Mononuclear cell (primary cell): ENCODE results near the gene CNKSR1. TPM values are rescaled to one million over a fixed set of nuclear protein-coding genes. Genes with fewer than 3 reads are reported as not detected.

Experiments used
- H3K27me3 ChIP-seq: 2 replicates; pipeline ENCODE4 v1.6.0; 2011; ENCODE audit warnings: low read length, control low read depth; ENCODE audit not compliant: insufficient read depth
- H3K4me1 ChIP-seq: 2 replicates; pipeline ENCODE4 v1.5.1; 2011; ENCODE audit warnings: mild to moderate bottlenecking, low read length, control low read depth; ENCODE audit not compliant: insufficient read depth
- H3K4me3 ChIP-seq: 2 replicates; pipeline ENCODE4 v1.5.1; 2011; ENCODE audit warnings: mild to moderate bottlenecking, low read length, moderate library complexity
- H3K9me3 ChIP-seq: 2 replicates; pipeline ENCODE4 v1.5.1; 2011; ENCODE audit warnings: low read depth, mild to moderate bottlenecking, control low read depth, low read length
- total RNA-seq: library from RNA; depleted of rRNA; stranded (reverse); fragments of >200 nt; gene quantifications from one replicate; pipeline ENCODE4 v1.2.3, GENCODE V29; 2012

CNKSR1 gene
- total RNA-seq, 1 donor = 0.42 TPM

DNA sequence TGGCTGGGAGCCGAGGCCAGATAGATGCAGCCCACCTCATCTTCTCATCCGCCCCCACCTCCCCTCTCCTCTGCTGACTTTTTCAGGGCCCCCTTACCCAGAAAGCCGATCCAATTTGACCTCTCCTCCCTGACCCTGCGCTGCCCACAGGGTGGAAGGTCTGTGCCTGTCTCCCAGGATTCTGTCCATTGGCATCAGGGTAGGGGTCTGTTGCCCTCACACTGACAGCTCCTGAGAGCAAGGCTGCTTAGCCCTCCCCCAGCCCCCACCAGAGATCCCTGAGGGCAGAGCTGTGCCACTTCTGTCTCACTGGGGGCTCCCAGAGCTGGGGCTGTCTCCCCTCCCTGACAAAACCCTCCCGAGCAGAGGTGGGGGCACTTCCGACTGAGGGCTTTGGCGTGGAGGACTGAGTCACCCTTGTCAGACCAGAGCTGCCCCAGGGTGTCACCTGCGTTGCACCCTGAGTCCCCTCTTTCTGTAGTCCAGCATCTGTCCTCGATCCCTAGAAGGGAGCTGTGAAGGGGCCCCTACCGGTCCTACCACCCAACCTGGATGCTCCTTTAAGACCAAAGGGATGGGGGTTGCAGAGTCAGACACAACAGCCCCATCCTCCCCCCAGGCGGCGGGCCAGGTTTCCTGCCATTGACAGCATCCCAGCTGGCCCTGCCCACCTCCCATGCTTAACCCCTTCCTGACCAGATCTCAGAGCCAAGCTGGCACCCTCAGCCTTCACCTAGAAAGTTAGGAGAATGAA is 20.8 kb upstream of the CNKSR1 start:
- peaks cover 9% of the 10 kb centered on the region for H3K4me1 ChIP-seq

DNA sequence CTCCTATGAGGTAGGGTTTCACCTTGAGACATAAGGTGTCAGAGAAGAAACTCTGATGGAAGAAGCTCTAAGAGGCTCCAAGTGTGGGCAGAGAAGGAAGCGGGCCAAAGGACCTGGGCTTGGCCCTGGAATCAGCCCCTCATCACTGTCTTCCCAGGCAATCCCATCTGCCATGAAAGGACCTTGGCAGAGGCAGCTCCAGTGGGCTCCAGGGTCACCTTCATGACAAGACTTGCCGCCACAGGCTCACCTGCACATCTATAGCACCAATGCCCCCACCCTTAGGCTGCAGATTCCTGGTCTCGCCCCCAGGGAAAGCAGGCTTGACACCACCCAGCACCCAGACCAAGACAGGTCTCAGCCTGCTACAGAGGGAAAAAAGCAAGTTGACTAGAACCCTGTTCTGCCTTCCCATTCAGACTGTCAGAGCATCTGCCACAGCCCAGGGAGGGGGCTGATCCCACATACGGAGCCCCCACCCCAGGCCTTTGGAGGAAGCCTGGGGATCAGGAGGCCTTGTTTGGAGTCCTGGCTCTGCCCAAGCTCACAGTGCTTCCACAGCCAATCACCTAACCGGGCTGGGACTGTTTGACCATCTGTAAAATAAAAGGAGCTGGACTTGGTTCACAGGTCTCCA is 18.9 kb upstream of the CNKSR1 start:
- Histone ChIP-seq H3K4me1 (peaks cover 15% of the 10 kb centered on the region), H3K4me3 (no peak overlapping the region), H3K27me3 (peaks cover 40% of the 10 kb centered on the region), H3K9me3 (no peaks in the 10 kb centered on the region)

More for the DNA sequence above, 20.8 kb upstream of the CNKSR1 start:
- peaks cover 26% of the 10 kb centered on the region for H3K27me3 ChIP-seq
- no peak overlapping the region for H3K4me3 ChIP-seq
- H3K9me3 ChIP-seq = no peaks in the 10 kb centered on the region

DNA sequence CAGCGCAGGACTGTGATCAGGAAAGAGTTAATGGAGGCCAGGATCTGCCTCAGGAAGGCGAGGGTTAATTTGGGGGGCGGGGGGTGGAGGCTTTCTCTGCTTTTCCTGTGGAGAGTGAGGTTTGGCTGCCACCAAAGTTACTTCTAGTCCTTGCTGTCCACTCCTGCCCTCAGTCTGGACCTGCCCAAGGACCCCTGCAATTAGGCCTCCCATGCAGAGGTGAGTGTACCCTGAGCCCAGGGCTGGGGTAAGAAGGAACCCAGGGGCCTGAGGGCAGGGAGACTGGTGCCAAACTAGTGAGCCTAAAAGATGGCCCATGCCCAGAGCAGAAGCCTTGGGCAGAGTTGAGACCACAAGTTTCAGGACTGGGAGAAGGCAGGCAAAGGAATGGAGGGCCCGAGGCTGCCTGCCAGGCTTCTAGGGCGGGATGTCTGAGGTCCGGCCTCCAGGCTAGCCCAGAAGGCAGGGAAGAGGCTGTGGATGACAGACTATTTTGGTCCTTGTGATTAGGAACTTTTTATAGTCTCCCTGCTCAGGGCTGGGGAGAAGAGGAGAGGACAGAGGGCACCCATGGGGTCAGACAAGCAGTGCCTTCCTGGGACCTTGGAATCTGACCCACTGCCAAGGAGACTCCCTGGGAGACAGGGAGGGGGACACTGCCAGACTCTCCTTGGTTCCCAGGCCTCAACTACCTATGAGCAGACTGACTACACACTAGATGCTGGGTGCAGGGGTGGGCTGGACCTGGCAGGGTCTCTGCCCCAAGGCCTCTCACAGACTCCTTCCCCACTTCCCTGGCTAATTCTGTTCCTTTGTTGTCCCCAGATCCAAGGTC is 18.2 kb upstream of the CNKSR1 start, which contains the start of gene FAM110D:
FAM110D (plus strand) TSS at position 172 of the 835 bp plus-strand sequence. CDS start 2,213 bp downstream, outside the sequence.
- Histone ChIP-seq H3K27me3 (peaks cover 46% of the 10 kb centered on the region), H3K9me3 (no peaks in the 10 kb centered on the region), H3K4me1 (peaks cover 19% of the 10 kb centered on the region), H3K4me3 (no peak within 1 kb of the TSS)

DNA sequence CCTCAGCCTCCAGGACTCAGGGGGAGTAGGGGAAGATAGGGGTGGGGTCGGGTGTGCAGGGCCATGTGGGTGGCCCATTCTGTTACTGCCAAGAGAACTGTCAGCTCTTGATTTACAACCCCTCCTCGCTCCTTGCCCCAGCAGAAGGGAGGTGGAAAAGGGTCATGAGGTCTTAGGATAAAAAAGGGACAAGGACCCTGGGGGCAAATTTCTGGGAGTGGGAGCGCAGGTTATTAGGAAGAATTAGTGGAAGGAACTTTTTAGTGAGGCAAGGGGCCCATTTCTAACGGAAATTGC is 17.6 kb upstream of the CNKSR1 start:
- Histone ChIP-seq H3K4me3 (no peak overlapping the region), H3K27me3 (peaks cover 46% of the 10 kb centered on the region)

DNA sequence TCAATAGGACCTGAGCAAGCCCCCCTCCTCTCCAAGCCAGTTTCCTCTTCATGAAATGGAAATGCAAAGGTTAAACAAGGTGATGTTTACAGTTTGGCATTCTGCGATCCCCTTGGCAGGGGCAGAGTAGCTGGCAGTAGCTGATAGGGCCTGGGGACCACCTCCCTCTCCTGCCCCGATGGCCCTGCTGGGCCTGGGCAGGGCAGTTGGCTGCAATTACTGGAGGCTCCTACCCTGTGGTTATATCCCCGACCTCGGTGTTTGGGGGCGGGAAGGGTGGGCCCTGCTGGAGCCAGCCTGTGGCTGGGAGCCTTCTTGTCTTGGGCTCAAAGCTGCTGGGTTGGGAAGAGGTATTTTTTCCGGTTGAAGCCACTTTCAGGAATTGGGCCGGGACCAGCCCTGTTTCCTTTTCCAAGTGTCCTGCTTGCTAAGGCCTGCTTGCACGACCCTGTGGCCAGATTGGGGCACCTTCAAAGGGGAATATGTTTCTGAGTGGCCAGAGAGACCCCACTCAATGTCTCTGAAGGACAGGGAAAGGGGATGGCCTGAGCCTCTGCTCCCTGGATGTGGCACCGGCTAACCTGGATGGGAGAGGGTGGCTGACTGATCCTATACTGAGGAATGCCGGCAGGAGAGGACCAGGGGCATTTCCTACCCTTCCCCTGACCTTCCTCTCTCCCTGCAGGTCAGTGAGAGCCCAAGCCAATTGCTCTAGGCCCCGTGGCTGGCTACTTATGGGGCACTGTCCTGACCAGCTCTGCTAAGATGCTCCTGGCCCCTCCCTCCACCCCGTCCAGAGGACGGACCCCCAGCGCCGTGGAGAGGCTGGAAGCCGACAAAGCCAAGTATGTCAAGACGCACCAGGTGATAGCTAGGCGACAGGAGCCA is 16.5 kb upstream of the CNKSR1 start:
- Histone ChIP-seq H3K4me1 (peaks cover 24% of the 10 kb centered on the region), H3K9me3 (no peaks in the 10 kb centered on the region), H3K27me3 (peaks cover 40% of the 10 kb centered on the region), H3K4me3 (no peak overlapping the region)

More for the DNA sequence above, 17.6 kb upstream of the CNKSR1 start:
- Histone ChIP-seq H3K4me1 (peaks cover 23% of the 10 kb centered on the region), H3K9me3 (no peaks in the 10 kb centered on the region)

DNA sequence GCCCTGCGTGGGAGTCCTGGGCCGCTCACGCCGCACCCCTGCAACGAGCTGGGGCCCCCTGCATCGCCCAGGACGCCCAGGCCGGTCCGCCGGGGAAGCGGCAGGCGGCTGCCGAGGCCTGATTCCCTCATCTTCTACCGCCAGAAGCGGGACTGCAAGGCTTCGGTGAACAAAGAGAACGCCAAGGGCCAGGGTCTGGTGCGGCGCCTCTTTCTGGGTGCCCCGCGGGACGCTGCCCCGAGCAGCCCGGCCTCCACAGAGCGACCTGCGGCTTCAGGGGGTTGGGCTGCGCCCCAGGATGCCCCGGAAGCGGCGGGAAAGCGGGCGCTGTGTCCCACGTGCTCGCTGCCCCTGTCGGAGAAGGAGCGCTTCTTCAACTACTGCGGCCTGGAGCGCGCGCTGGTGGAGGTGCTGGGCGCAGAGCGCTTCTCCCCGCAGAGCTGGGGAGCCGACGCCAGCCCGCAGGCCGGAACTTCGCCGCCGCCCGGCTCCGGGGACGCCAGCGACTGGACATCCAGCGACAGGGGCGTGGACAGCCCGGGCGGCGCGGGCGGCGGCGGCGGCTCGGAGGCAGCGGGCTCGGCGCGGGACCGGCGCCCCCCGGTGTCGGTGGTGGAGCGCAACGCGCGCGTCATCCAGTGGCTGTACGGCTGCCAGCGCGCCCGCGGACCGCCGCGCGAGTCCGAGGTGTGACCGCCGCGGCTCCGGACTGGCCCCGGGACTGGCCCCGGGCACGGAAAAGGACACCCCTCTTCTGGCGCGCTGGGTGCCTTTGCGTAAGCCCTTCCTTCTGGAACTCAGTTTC is 15.7 kb upstream of the CNKSR1 start:
- Histone ChIP-seq H3K4me1 (peaks cover 24% of the 10 kb centered on the region), H3K4me3 (no peak overlapping the region), H3K27me3 (peaks cover 32% of the 10 kb centered on the region), H3K9me3 (no peaks in the 10 kb centered on the region)

DNA sequence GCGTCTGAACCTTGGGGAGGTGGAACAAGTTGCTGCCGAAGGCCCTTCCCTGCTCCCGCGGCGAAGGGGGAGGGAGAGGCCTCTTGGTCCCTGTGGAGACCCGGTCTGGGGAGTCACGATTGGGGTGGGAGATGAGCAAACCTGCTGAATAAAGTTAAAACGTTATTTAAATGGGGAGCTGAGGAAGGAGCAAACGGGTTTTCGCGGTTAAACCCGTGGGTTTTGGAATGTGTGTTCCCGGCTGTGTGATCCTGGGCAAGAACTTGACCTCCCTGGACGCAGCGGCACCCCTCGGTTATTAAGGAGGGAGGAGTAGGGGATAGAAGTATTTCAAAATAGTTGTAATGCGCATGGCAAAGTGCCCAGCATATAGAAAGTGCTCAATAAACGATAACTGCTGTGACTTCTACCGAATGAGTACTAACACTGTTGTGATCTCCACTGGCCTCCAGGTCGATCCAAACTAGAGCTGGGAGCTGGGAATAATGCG is 15.0 kb upstream of the CNKSR1 start:
- Histone ChIP-seq H3K4me3 (no peak overlapping the region), H3K27me3 (peaks cover 30% of the 10 kb centered on the region), H3K9me3 (no peaks in the 10 kb centered on the region), H3K4me1 (peaks cover 24% of the 10 kb centered on the region)

DNA sequence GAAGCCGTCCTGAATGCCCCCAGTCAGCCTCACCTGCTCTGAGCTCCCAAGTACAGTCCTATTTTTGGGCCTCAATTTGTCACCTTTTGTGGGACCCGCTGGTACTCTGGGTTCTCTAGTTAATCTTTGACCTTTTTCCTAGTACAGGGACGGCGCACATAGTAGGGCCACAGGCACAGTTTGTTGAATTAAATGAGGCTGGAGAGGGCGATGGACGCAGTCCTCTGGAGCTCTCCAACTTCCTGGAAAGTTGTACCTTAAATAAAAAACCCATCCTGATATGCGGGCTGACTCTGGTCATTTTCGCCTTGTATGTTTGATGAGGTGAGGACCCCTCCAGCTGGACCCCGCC is 13.6 kb upstream of the CNKSR1 start:
- no peak overlapping the region for H3K4me3 ChIP-seq
- H3K9me3 ChIP-seq = no peaks in the 10 kb centered on the region
- peaks cover 27% of the 10 kb centered on the region for H3K27me3 ChIP-seq
- H3K4me1 ChIP-seq = peaks cover 24% of the 10 kb centered on the region

DNA sequence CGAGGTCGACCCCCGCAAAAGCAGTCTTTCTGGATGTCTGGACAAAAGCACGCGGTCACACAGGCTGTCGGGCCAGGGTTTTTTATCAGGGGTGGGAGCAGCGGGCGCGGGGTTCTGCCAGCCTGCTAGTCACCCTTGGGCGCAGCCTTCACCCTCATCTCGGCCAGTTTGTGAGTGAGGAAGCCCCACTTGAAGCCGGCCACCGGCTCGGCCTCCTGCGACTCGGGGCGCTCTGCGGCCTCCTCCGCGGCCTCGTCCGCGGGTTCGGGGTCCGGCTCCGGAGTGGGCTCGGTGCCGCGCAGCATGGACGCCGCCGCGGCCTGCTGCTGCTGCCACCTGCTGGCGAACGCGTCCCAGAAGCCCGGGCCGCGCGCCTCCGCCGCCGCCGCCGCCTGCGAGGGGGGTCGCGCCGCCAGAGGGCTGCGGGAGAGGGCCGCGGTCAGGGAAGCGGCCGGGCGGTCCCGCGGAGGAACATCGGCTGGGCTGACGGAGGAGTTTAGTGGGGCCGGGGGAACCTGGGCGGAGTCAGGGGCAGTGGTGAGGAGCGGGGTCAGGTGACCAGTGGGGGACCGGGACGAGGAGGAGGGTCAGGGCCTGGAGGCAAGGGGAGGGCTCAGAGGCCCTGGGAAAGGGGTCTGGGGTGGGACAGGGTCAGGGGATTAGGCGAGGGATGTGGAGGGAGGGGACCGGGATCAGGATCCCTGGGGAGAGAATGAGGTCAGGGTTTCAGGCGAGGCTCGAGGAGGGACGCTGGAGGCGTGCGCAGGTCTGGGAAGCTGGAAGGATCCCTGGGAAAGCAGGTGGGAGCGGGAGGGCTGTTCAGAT is 13.0 kb upstream of the CNKSR1 start:
- no peaks in the 10 kb centered on the region for H3K9me3 ChIP-seq
- peaks cover 26% of the 10 kb centered on the region for H3K4me1 ChIP-seq
- H3K4me3 ChIP-seq = peak overlapping the region; percentile 8
- H3K27me3 ChIP-seq = peaks cover 27% of the 10 kb centered on the region

DNA sequence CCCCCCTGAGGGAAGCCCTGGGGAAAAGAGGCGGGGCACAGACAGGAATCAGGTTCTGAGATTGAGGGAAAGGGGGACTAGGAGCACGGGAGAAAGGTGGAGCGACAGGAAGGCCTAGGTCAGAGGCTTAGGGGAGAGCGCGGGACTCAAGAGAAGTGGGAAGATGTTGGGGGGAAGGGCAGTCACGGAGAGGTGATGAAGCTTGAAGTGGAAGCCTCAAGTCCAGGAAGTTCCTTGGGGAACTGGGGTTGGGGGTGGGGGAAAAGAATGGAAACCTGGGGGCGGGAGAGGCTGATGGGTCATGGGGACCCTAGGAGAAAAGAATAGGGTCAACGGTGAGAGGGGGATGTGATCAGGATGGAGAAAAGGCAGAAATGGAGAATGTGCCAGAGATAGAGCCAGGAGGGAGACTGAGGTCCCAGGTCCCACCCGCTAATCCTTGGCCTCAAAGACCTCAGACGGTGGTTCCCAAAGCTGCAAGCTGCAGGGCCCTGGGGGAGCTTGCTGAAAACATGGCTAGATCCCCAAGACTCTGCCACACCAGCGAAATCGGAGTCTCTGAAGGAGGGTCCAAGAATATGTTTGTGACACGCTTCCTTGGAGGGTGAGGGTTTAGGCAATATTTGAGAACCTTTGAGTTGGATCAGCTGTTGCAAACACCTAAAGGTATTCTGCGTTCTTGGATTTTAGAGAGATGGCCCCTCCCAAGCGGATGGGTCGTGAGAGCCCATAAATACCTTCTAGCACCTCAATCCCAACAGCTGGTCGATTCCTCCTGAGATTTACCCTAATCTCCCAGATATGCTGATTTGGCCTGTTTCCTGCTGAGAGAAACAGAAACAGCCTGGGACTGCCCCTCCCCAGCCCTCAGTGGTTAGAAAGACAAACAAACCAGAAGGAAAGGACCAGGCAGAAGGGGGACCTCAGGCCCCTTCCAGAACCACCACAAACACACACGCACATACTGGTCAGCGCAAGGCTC is 12.1 kb upstream of the CNKSR1 start:
- no peaks in the 10 kb centered on the region for H3K9me3 ChIP-seq

DNA sequence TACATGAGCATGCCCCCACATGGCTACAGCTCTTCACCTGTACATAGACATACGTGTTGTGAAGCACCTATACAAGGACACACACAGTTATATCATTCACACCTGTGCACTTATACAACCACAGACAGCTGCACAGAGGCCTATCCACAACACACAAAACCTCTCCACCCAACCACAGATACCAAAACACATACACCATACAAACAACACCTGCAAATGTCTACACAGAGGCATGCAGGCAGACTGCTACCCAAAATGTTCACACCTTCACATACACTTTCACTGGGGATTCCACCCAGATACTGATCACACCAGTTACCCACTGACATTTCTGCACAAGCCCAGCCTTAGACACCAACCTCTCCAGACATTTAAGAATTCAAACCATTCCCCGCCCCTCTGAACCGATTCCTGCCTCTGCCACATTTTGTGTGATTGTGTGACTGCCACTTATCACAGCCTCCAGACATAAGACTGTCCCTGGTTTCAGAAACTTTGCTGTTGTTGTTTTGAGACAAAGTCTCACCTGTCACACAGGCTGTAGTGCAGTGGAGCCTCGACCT is 10.5 kb upstream of the CNKSR1 start:
- no peak overlapping the region for H3K4me3 ChIP-seq
- peaks cover 33% of the 10 kb centered on the region for H3K4me1 ChIP-seq
- no peaks in the 10 kb centered on the region for H3K9me3 ChIP-seq
- H3K27me3 ChIP-seq = peaks cover 18% of the 10 kb centered on the region

More for the DNA sequence above, 12.1 kb upstream of the CNKSR1 start:
- H3K27me3 ChIP-seq = peaks cover 27% of the 10 kb centered on the region
- H3K4me3 ChIP-seq = no peak overlapping the region
- H3K4me1 ChIP-seq = peaks cover 34% of the 10 kb centered on the region
